EL (cell line): ENCODE measurements around the gene ERMN.
"Not testable (repeated sequence)": the region's sequence is repeated elsewhere in the genome, so short reads cannot be mapped to it uniquely, and the experiment has no call there.

Experiments
- DNase-seq: peaks from one replicate; pipeline ENCODE4 v3.0.0-alpha.2; 2016

ERMN gene

DNA sequence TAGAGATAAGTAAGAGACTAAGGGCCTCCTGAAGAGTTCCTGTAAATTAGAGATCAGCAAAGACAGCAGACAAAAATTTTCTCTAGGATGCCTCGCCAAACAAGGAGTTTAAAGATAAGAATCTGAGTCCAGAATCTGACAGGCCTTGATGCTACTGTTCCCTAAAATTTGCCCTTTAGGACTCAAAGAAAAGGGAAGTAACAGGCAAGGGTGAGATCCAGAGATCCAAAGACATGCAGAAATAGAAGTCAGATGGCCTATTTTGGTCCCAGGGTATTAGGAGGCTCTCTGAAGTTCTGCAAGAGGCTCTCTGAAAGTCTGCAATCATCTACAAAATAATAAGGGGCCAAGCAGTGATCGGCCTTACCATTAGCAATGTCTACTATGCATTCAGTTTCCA is 35.1 kb downstream of the ERMN start:
- DNase-seq, result no peak

- no peak for DNase-seq
Observed at GRCh38 chr2:157287160-157287559, 38.5 kb downstream of the ERMN start.

DNA sequence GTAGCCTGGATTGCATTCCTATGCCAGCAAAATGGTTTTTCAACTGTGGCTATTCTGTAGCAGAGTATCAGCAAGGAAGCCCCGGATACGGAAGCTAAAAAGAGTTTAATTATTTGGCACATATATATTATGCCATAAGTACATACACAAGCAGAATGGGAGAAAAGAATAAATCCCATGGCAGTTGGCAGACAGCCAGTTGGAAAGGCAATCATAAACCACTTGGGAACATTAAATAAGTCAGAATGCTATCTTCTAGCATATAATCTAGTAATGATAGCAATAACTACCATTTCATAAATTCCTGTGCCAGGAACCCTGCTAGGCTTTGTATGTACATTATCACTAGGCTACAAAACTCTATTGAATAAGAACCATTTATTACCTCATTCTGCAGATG is 42.2 kb downstream of the ERMN start:
- no peak for DNase-seq

GRCh38 chr2:157281316-157281715 is 44.3 kb downstream of the ERMN start:
- DNase-seq, result no peak

DNA sequence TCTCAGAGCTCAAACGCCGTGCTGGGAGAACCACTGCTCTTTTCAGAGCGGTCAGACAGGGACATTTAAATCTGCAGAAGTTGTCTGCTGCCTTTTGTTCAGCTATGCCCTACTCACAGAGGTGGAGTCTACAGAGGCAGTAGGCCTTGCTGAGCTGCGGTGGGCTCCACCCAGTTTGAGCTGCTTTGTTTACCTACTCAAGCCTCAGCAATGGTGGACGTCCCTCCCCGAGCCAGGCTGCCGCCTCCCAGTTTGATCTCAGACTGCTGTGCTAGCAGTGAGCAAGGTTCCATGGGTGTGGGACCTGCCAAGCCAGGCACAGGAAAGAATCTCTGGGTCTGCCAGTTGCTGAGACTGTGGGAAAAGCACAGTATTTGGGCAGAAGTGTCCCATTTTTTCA is 46.3 kb downstream of the ERMN start:
- not testable (repeated sequence) for DNase-seq

DNA sequence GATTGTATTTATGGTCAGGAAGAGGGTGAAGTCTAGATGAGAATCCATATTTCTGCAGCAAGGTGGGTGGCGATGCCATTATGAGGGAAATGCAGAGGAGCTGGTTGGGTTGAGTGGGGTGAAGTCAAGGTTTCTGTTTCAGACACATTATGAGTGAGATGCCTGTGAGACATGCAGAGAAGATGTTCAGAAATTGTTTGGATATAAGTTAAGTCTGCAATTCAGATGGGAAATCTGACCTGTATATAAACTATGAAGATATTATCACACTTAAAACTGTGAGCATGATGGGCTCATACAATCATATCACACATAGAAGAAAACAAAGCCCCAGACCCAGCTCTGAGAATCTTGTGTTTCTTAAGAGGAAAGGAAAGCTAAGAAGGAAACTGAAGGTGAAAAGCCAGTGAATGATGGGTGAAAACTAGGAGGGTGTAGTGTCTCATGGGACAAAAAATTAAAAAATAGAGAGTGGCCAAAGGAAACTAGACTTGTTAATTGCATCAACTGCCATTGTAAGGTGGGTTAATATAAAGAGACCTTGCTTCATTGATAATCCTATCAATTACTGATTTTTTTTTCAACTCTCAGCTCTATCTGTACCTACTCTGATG is 53.9 kb downstream of the ERMN start:
- DNase-seq, result no peak

DNA sequence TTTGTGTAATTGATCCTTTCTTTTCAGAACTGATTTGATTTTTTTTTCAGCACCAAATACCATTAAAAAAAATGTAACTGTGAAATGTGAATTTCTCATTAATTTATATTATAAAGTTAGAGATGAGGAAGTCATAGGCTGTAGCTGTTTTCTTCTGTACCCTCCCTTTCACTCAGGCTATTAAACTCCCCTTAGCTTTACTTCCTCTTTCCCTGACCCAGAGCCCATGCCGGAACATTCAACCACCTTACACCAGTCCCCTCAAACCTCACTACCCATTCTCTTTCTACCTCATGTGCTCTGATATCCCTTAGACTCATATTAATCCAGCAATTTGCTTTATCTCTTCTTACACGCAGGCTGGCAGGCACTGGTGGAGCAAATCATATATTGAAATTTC is 55.7 kb downstream of the ERMN start:
- DNase-seq, result no peak

GRCh38 chr2:157269060-157269459 is 56.6 kb downstream of the ERMN start:
- DNase-seq, result no peak
